Central memory CD8-positive, alpha-beta T cell (primary cell): ENCODE data around the gene GALNT17.

Experiments used
- ATAC-seq: fragments of 150-1000 bp; cut with Tn5 transposase; replicated peaks from 2 replicates; pipeline ENCODE4 v1.10.0; 2022; ENCODE audit warnings: mild to moderate bottlenecking, moderate FRiP score, moderate number of reproducible peaks; ENCODE audit not compliant: poor library complexity, severe bottlenecking; ENCODE audit errors: extremely low read depth
- DNase-seq, 2 donors: peaks; one replicate each; pipeline ENCODE4 v3.0.0; 2021; ENCODE audit warnings: low spot score in 2 of 2
- H3K27ac Mint-ChIP-seq: one replicate; pipeline ENCODE4 v1.8.0; 2022; ENCODE audit warnings: low read depth, mild to moderate bottlenecking, moderate library complexity, mixed read lengths
- H3K27me3 Mint-ChIP-seq: one replicate; pipeline ENCODE4 v1.8.0; 2022; ENCODE audit warnings: mixed read lengths
- H3K36me3 Mint-ChIP-seq: one replicate; pipeline ENCODE4 v1.8.0; 2022; ENCODE audit warnings: mild to moderate bottlenecking, moderate library complexity, mixed read lengths; ENCODE audit not compliant: insufficient read depth
- H3K4me1 Mint-ChIP-seq: one replicate; pipeline ENCODE4 v1.8.0; 2022; ENCODE audit warnings: mixed read lengths
- H3K4me3 Mint-ChIP-seq: one replicate; pipeline ENCODE4 v1.8.0; 2022; ENCODE audit warnings: mild to moderate bottlenecking, moderate library complexity, mixed read lengths
- H3K9me3 Mint-ChIP-seq: one replicate; pipeline ENCODE4 v1.8.0; 2022; ENCODE audit warnings: mixed read lengths

Gene GALNT17

GRCh38 chr7:71504697-71505441 lies 372.9 kb downstream of the GALNT17 start:
- no peaks in the 10 kb centered on the region for H3K27me3 Mint-ChIP-seq
- H3K9me3 Mint-ChIP-seq = peaks cover 31% of the 10 kb centered on the region
- H3K36me3 Mint-ChIP-seq = no peaks in the 10 kb centered on the region
- no peak overlapping the region for H3K27ac Mint-ChIP-seq
- DNase-seq = no peak
- no peaks in the 10 kb centered on the region for H3K4me1 Mint-ChIP-seq
- no peak overlapping the region for H3K4me3 Mint-ChIP-seq
- no peak for ATAC-seq

- H3K4me1 Mint-ChIP-seq = no peaks in the 10 kb centered on the region
- H3K36me3 Mint-ChIP-seq = no peaks in the 10 kb centered on the region
- H3K9me3 Mint-ChIP-seq = peaks cover 19% of the 10 kb centered on the region
- DNase-seq (no peak), ATAC-seq (no peak)
- H3K27ac Mint-ChIP-seq = no peak overlapping the region
- no peaks in the 10 kb centered on the region for H3K27me3 Mint-ChIP-seq
- H3K4me3 Mint-ChIP-seq = no peak overlapping the region
Observed at GRCh38 chr7:71506822-71507221, 374.9 kb downstream of the GALNT17 start.

GRCh38 chr7:71507680-71508602 lies 376.0 kb downstream of the GALNT17 start:
- Mint-ChIP-seq H3K36me3 (no peaks in the 10 kb centered on the region), H3K4me1 (no peaks in the 10 kb centered on the region), H3K27me3 (no peaks in the 10 kb centered on the region), H3K9me3 (peaks cover 11% of the 10 kb centered on the region), H3K4me3 (no peak overlapping the region), H3K27ac (no peak overlapping the region)
- DNase-seq = no peak
- no peak for ATAC-seq

- Mint-ChIP-seq H3K36me3 (no peaks in the 10 kb centered on the region), H3K27me3 (no peaks in the 10 kb centered on the region), H3K9me3 (peaks cover 8% of the 10 kb centered on the region), H3K27ac (no peak overlapping the region), H3K4me3 (no peak overlapping the region), H3K4me1 (no peaks in the 10 kb centered on the region)
- ATAC-seq (no peak), DNase-seq (no peak)
Observed at GRCh38 chr7:71509381-71509780, 377.4 kb downstream of the GALNT17 start.

GRCh38 chr7:71511361-71511807 lies 379.4 kb downstream of the GALNT17 start:
- Mint-ChIP-seq H3K27me3 (no peaks in the 10 kb centered on the region), H3K4me1 (no peaks in the 10 kb centered on the region), H3K27ac (no peak overlapping the region), H3K9me3 (peaks cover 14% of the 10 kb centered on the region), H3K4me3 (no peak overlapping the region), H3K36me3 (peaks cover 3% of the 10 kb centered on the region)
- no peak for DNase-seq
- ATAC-seq = no peak

- H3K27ac Mint-ChIP-seq = no peak overlapping the region
- peaks cover 3% of the 10 kb centered on the region for H3K36me3 Mint-ChIP-seq
- no peak for ATAC-seq
- no peaks in the 10 kb centered on the region for H3K4me1 Mint-ChIP-seq
- no peaks in the 10 kb centered on the region for H3K27me3 Mint-ChIP-seq
- no peak overlapping the region for H3K4me3 Mint-ChIP-seq
- DNase-seq = no peak
- H3K9me3 Mint-ChIP-seq = peaks cover 27% of the 10 kb centered on the region
Observed at GRCh38 chr7:71517940-71518699, 386.2 kb downstream of the GALNT17 start.

GRCh38 chr7:71518880-71519279 lies 386.9 kb downstream of the GALNT17 start:
- DNase-seq (no peak), ATAC-seq (no peak)
- no peaks in the 10 kb centered on the region for H3K4me1 Mint-ChIP-seq
- no peaks in the 10 kb centered on the region for H3K27me3 Mint-ChIP-seq
- peaks cover 3% of the 10 kb centered on the region for H3K36me3 Mint-ChIP-seq
- H3K27ac Mint-ChIP-seq = no peak overlapping the region
- H3K9me3 Mint-ChIP-seq = peaks cover 27% of the 10 kb centered on the region
- H3K4me3 Mint-ChIP-seq = no peak overlapping the region

- H3K4me1 Mint-ChIP-seq = no peaks in the 10 kb centered on the region
- H3K27ac Mint-ChIP-seq = no peak overlapping the region
- H3K4me3 Mint-ChIP-seq = no peak overlapping the region
- H3K36me3 Mint-ChIP-seq = no peaks in the 10 kb centered on the region
- no peak for ATAC-seq
- no peaks in the 10 kb centered on the region for H3K27me3 Mint-ChIP-seq
- no peak for DNase-seq
- H3K9me3 Mint-ChIP-seq = peaks cover 13% of the 10 kb centered on the region
Observed at GRCh38 chr7:71521506-71521905, 389.6 kb downstream of the GALNT17 start.

- DNase-seq = no peak
- no peak for ATAC-seq
- Mint-ChIP-seq H3K4me1 (no peaks in the 10 kb centered on the region), H3K27ac (no peak overlapping the region), H3K4me3 (no peak overlapping the region), H3K36me3 (no peaks in the 10 kb centered on the region), H3K9me3 (peaks cover 6% of the 10 kb centered on the region), H3K27me3 (no peaks in the 10 kb centered on the region)
Observed at GRCh38 chr7:71526106-71526505, 394.2 kb downstream of the GALNT17 start.

- Mint-ChIP-seq H3K4me1 (no peaks in the 10 kb centered on the region), H3K4me3 (no peak overlapping the region), H3K9me3 (peaks cover 12% of the 10 kb centered on the region), H3K27ac (no peak overlapping the region), H3K27me3 (no peaks in the 10 kb centered on the region), H3K36me3 (no peaks in the 10 kb centered on the region)
- no peak for ATAC-seq
- DNase-seq = no peak
Observed at GRCh38 chr7:71527213-71527612, 395.3 kb downstream of the GALNT17 start.

GRCh38 chr7:71535616-71536015 lies 403.7 kb downstream of the GALNT17 start:
- DNase-seq (no peak), ATAC-seq (no peak)
- no peak overlapping the region for H3K4me3 Mint-ChIP-seq
- H3K9me3 Mint-ChIP-seq = peaks cover 25% of the 10 kb centered on the region
- H3K36me3 Mint-ChIP-seq = peaks cover 2% of the 10 kb centered on the region
- no peaks in the 10 kb centered on the region for H3K27me3 Mint-ChIP-seq
- no peak overlapping the region for H3K27ac Mint-ChIP-seq
- H3K4me1 Mint-ChIP-seq = no peaks in the 10 kb centered on the region

- Mint-ChIP-seq H3K4me1 (no peaks in the 10 kb centered on the region), H3K9me3 (peaks cover 19% of the 10 kb centered on the region), H3K4me3 (no peak overlapping the region), H3K36me3 (peaks cover 2% of the 10 kb centered on the region), H3K27ac (no peak overlapping the region), H3K27me3 (no peaks in the 10 kb centered on the region)
- ATAC-seq (no peak), DNase-seq (no peak)
Observed at GRCh38 chr7:71538210-71538609, 406.3 kb downstream of the GALNT17 start.
